GM19372 (cell line): ENCODE measurements around the gene ADPRH.
"Not testable (repeated sequence)": the region's sequence is repeated elsewhere in the genome, so short reads cannot be mapped to it uniquely, and the experiment has no call there.

Experiments used
- ATAC-seq: cut with Tn5 transposase; IDR thresholded peaks from one replicate; pipeline ENCODE4 v1.9.1; 2021; ENCODE audit warnings: mild to moderate bottlenecking, low read depth, moderate library complexity; ENCODE audit not compliant: unreplicated experiment

Gene ADPRH

GRCh38 chr3:119579366-119580066, at the start of gene ADPRH:
Gene ADPRH, plus strand, starts transcription at chr3:119579492. Its CDS starts 2,678 bp downstream, at chr3:119582170.
- ATAC-seq: peak; percentile 61

- no peak for ATAC-seq
Measured at GRCh38 chr3:119529883-119530282, 49.4 kb upstream of the ADPRH start.

GRCh38 chr3:119530456-119530855, 48.8 kb upstream of the ADPRH start:
- no peak for ATAC-seq

GRCh38 chr3:119531151-119531550, 48.1 kb upstream of the ADPRH start:
- ATAC-seq: no peak

GRCh38 chr3:119534296-119534695, 45.0 kb upstream of the ADPRH start:
- no peak for ATAC-seq

GRCh38 chr3:119536757-119537156, 42.5 kb upstream of the ADPRH start:
- no peak for ATAC-seq

GRCh38 chr3:119538772-119539171, 40.5 kb upstream of the ADPRH start:
- no peak for ATAC-seq

- no peak for ATAC-seq
Measured at GRCh38 chr3:119541547-119541946, 37.7 kb upstream of the ADPRH start.

- no peak for ATAC-seq
Measured at GRCh38 chr3:119542168-119542767, 37.0 kb upstream of the ADPRH start.

- ATAC-seq: no peak
Measured at GRCh38 chr3:119543147-119543546, 36.1 kb upstream of the ADPRH start.

GRCh38 chr3:119547227-119547626, 32.1 kb upstream of the ADPRH start:
- ATAC-seq: no peak

GRCh38 chr3:119548341-119548740, 31.0 kb upstream of the ADPRH start:
- ATAC-seq: no peak

GRCh38 chr3:119550192-119550910, 28.9 kb upstream of the ADPRH start:
- no peak for ATAC-seq

- no peak for ATAC-seq
Measured at GRCh38 chr3:119551598-119551997, 27.7 kb upstream of the ADPRH start.

GRCh38 chr3:119552928-119553327, 26.4 kb upstream of the ADPRH start:
- ATAC-seq: not testable (repeated sequence)

GRCh38 chr3:119553823-119554415, 25.4 kb upstream of the ADPRH start:
- no peak for ATAC-seq

GRCh38 chr3:119555309-119555735, 24.0 kb upstream of the ADPRH start:
- no peak for ATAC-seq

- ATAC-seq: no peak
Measured at GRCh38 chr3:119555929-119556328, 23.4 kb upstream of the ADPRH start.

- no peak for ATAC-seq
Measured at GRCh38 chr3:119557192-119557876, 22.0 kb upstream of the ADPRH start.

- ATAC-seq: no peak
Measured at GRCh38 chr3:119557877-119558269, 21.4 kb upstream of the ADPRH start.
